ENCODE measurements around the gene GCFC2.
A peak's percentile ranks its signal among the peaks of the same experiment; 100 is the strongest.

DNA sequence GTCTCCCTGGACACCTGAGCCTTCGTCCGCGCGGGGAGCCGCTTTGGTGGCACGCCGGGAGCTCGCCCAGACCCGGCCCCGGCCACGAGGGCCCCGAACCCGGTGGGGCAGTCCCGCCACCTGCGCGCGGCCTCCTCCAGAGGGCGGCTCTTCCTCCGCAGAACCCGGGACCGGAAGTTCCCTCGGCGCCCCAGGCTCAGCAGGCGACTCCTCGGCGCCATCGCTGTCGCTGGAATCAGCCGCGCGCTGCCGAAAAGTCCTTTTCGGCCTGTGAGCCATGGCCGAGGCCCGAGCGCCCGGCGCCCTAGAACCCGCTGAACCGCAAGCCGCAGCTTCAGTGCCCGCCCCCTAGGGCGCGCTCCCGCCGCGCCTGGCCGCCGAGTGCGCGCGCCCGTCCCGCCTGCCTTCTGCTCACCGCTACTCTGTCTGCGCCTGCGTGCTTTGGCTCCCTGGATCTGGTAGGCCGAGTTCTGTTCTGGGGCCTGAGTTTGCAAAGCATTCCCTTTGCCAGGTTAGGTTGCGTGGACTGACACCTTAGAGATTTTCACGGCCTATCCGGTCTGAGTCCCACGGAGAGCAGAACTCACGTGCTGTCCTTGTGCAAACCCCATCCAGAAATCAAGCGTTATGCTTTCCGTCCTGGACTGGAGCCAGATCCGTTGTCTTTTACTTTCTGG lies at the start of gene GCFC2:
- TF ChIP-seq, protein P1, sequence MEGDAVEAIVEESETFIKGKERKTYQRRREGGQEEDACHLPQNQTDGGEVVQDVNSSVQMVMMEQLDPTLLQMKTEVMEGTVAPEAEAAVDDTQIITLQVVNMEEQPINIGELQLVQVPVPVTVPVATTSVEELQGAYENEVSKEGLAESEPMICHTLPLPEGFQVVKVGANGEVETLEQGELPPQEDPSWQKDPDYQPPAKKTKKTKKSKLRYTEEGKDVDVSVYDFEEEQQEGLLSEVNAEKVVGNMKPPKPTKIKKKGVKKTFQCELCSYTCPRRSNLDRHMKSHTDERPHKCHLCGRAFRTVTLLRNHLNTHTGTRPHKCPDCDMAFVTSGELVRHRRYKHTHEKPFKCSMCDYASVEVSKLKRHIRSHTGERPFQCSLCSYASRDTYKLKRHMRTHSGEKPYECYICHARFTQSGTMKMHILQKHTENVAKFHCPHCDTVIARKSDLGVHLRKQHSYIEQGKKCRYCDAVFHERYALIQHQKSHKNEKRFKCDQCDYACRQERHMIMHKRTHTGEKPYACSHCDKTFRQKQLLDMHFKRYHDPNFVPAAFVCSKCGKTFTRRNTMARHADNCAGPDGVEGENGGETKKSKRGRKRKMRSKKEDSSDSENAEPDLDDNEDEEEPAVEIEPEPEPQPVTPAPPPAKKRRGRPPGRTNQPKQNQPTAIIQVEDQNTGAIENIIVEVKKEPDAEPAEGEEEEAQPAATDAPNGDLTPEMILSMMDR (IDR thresholded peaks at IDR 0.05; ENCODE audit: low read depth, low read length), result peak; percentile 27
- TF ChIP-seq EZH2phosphoT487 (IDR thresholded peaks at IDR 0.05; ENCODE audit: low read depth), result no peak

Measured in OCI-LY3 (cell line).